ENCODE measurements around the gene CNBP. TPM values are rescaled to one million over a fixed set of nuclear protein-coding genes. Genes with fewer than 3 reads are reported as not detected.

The CNBP gene
- total and polyA plus RNA-seq, 2 of the 13 experiments (the other 11 are each of a cell fraction or from before 2014, with no cell fraction given) = 282 to 354 TPM

DNA sequence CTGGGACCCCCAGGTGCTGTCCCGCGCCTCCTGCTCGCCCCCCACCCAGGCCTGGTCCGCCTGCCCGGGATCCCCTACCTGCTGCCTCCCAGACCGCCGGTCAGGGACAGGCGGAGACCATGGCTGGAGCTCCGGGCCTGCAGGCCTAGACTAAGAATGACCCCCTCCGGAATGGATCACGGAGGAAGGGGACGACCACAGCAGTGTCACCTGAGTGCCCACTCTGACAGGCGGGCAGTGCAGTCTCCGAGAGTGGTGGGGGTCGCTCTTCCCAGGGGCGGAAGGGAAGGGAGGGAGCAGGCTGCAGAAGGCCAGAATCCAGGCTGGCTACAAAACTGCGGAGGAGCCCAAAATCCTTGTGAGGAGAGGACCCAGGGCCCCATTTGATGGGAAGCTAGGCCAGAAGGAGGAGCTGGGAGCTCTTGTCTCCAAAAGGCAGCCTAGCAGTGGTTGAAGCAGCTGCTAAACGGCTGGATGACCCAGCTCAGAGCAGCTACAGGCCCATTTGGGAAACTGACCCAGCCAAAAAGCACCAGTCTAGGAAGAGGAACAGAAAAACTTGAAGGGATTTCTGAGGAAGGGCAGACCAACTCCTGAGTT lies 61.2 kb downstream of the CNBP start (continued):
- TF ChIP-seq E2F1 (CRISPR knock-in tag; IDR thresholded peaks at IDR 0.05) (no peak), REXO4 (CRISPR knock-in tag; IDR thresholded peaks at IDR 0.05; ENCODE audit: borderline replicate concordance) (no peak), ZNF678 (CRISPR knock-in tag; IDR thresholded peaks at IDR 0.05) (0 out of 2 replicates have a peak, but pooled peaks have one; percentile 25), THAP7 (CRISPR knock-in tag; IDR thresholded peaks at IDR 0.05) (0 out of 2 replicates have a peak, but pooled peaks have one; percentile 82), ZNF335 (CRISPR knock-in tag; IDR thresholded peaks at IDR 0.05) (no peak), MIER3 (CRISPR knock-in tag; IDR thresholded peaks at IDR 0.05; ENCODE audit: borderline replicate concordance) (no peak), ZNF724P (CRISPR knock-in tag; IDR thresholded peaks at IDR 0.05; ENCODE audit: borderline replicate concordance) (no peak), ZNF780A (CRISPR knock-in tag; IDR thresholded peaks at IDR 0.05) (no peak), ARHGAP35 (CRISPR knock-in tag; IDR thresholded peaks at IDR 0.05; ENCODE audit: borderline replicate concordance) (0 out of 2 replicates have a peak, but pooled peaks have one; percentile 35), GLI4 (CRISPR knock-in tag; IDR thresholded peaks at IDR 0.05; ENCODE audit: borderline replicate concordance) (peak; percentile 57; the same call in 1 of the 2 replicates), PCBP1 (IDR thresholded peaks at IDR 0.05; ENCODE audit: borderline replicate concordance, low read depth, low read length) (0 out of 2 replicates have a peak, but pooled peaks have one; percentile 1), GABPB1 (CRISPR knock-in tag; IDR thresholded peaks at IDR 0.05) (no peak; the same call in 1 of the 2 replicates), CCDC6 (CRISPR knock-in tag; IDR thresholded peaks at IDR 0.05) (no peak; the same call in 1 of the 2 replicates), PHF20 (CRISPR knock-in tag; IDR thresholded peaks at IDR 0.05) (peak; percentile 40; the same call in 1 of the 2 replicates), ZNF788 (CRISPR knock-in tag; IDR thresholded peaks at IDR 0.05; ENCODE audit: borderline replicate concordance) (no peak; the same call in 1 of the 2 replicates), SPEN (CRISPR knock-in tag; IDR thresholded peaks at IDR 0.05; ENCODE audit: low read depth) (no peak; the same call in 1 of the 2 replicates)
- TF ChIP-seq, protein P1, sequence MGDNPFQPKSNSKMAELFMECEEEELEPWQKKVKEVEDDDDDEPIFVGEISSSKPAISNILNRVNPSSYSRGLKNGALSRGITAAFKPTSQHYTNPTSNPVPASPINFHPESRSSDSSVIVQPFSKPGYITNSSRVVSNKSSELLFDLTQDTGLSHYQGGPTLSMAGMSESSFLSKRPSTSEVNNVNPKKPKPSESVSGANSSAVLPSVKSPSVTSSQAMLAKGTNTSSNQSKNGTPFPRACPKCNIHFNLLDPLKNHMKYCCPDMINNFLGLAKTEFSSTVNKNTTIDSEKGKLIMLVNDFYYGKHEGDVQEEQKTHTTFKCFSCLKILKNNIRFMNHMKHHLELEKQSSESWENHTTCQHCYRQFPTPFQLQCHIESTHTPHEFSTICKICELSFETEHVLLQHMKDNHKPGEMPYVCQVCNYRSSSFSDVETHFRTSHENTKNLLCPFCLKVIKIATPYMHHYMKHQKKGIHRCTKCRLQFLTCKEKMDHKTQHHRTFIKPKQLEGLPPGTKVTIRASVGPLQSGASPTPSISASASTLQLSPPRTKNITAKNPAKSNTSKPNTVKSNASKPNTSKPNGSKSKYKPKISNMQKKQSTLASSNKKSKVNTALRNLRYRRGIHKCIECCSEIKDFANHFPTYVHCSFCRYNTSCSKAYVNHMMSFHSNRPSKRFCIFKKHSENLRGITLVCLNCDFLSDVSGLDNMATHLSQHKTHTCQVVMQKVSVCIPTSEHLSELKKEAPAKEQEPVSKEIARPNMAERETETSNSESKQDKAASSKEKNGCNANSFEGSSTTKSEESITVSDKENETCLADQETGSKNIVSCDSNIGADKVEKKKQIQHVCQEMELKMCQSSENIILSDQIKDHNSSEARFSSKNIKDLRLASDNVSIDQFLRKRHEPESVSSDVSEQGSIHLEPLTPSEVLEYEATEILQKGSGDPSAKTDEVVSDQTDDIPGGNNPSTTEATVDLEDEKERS (CRISPR knock-in tag; IDR thresholded peaks at IDR 0.05) = 0 out of 2 replicates have a peak, but pooled peaks have one; percentile 41
- TF ChIP-seq, protein P2, sequence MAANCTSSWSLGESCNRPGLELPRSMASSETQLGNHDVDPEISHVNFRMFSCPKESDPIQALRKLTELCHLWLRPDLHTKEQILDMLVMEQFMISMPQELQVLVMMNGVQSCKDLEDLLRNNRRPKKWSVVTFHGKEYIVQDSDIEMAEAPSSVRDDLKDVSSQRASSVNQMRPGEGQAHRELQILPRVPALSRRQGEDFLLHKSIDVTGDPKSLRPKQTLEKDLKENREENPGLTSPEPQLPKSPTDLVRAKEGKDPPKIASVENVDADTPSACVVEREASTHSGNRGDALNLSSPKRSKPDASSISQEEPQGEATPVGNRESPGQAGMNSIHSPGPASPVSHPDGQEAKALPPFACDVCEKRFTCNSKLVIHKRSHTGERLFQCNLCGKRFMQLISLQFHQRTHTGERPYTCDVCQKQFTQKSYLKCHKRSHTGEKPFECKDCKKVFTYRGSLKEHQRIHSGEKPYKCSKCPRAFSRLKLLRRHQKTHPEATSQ (CRISPR knock-in tag; IDR thresholded peaks at IDR 0.05; ENCODE audit: borderline replicate concordance) = no peak
- TF ChIP-seq, protein P3, sequence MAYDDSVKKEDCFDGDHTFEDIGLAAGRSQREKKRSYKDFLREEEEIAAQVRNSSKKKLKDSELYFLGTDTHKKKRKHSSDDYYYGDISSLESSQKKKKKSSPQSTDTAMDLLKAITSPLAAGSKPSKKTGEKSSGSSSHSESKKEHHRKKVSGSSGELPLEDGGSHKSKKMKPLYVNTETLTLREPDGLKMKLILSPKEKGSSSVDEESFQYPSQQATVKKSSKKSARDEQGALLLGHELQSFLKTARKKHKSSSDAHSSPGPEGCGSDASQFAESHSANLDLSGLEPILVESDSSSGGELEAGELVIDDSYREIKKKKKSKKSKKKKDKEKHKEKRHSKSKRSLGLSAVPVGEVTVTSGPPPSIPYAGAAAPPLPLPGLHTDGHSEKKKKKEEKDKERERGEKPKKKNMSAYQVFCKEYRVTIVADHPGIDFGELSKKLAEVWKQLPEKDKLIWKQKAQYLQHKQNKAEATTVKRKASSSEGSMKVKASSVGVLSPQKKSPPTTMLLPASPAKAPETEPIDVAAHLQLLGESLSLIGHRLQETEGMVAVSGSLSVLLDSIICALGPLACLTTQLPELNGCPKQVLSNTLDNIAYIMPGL (CRISPR knock-in tag; IDR thresholded peaks at IDR 0.05; ENCODE audit: borderline replicate concordance in 1 of 2, low read depth in 1 of 2) = peak in 1 of 2 experiments; percentile 57; a peak in 1 of 4 replicates

Data from HepG2 (cell line).